ENCODE results near the gene SV2C. TPM values are rescaled to one million over a fixed set of nuclear protein-coding genes. Genes with fewer than 3 reads are reported as not detected.

The SV2C gene
- total RNA-seq, 1 donor, result not detected

- no peak for TF ChIP-seq CTCF (IDR thresholded peaks at IDR 0.05; ENCODE audit: insufficient read depth, low read depth, low read length)
- DNase-seq (ENCODE audit: low read depth), result no peak
Measured at GRCh38 chr5:76280494-76280893, 197.3 kb downstream of the SV2C start.

GRCh38 chr5:76283670-76284069 lies 200.5 kb downstream of the SV2C start:
- no peak for TF ChIP-seq CTCF (IDR thresholded peaks at IDR 0.05; ENCODE audit: insufficient read depth, low read depth, low read length)
- no peak overlapping the region for H3K4me3 ChIP-seq (ENCODE audit: low read depth, low read length)
- no peak for DNase-seq (ENCODE audit: low read depth)

More at GRCh38 chr5:76280494-76280893, 197.3 kb downstream of the SV2C start:
- H3K4me3 ChIP-seq (ENCODE audit: low read depth, low read length), result no peak overlapping the region

GRCh38 chr5:76289692-76290091 lies 206.5 kb downstream of the SV2C start:
- no peak overlapping the region for H3K4me3 ChIP-seq (ENCODE audit: low read depth, low read length)
- TF ChIP-seq CTCF (IDR thresholded peaks at IDR 0.05; ENCODE audit: insufficient read depth, low read depth, low read length), result no peak
- DNase-seq (ENCODE audit: low read depth), result no peak

- no peak for DNase-seq (ENCODE audit: low read depth)
- no peak overlapping the region for H3K4me3 ChIP-seq (ENCODE audit: low read depth, low read length)
- TF ChIP-seq CTCF (IDR thresholded peaks at IDR 0.05; ENCODE audit: insufficient read depth, low read depth, low read length), result no peak
Measured at GRCh38 chr5:76290321-76290757, 207.2 kb downstream of the SV2C start.

- DNase-seq (ENCODE audit: low read depth), result no peak
Measured at GRCh38 chr5:76291305-76292077, 208.3 kb downstream of the SV2C start.

GRCh38 chr5:76292620-76293322 lies 209.6 kb downstream of the SV2C start:
- no peak for TF ChIP-seq CTCF (IDR thresholded peaks at IDR 0.05; ENCODE audit: insufficient read depth, low read depth, low read length)
- H3K4me3 ChIP-seq (ENCODE audit: low read depth, low read length), result no peak overlapping the region
- DNase-seq (ENCODE audit: low read depth), result no peak

More at GRCh38 chr5:76291305-76292077, 208.3 kb downstream of the SV2C start:
- H3K4me3 ChIP-seq (ENCODE audit: low read depth, low read length), result no peak overlapping the region
- TF ChIP-seq CTCF (IDR thresholded peaks at IDR 0.05; ENCODE audit: insufficient read depth, low read depth, low read length), result no peak

Data from fibroblast of villous mesenchyme (primary cell).